ENCODE measurements around the gene TDG.

TDG gene

GRCh38 chr12:103965590-103966504 lies at the start of gene TDG:
TSS of gene TDG (plus strand) at chr12:103965872. CDS start at chr12:103966038, 166 bp downstream.
- DNase-seq (ENCODE audit: low spot score), result peak; percentile 100

- no peak for DNase-seq (ENCODE audit: low spot score)
These were observed 47.8 kb upstream of the TDG start for GRCh38 chr12:103917873-103918272.

GRCh38 chr12:103924761-103925641 lies 40.7 kb upstream of the TDG start:
- DNase-seq (ENCODE audit: low spot score), result peak; percentile 72

- no peak for DNase-seq (ENCODE audit: low spot score)
These were observed 37.0 kb upstream of the TDG start for GRCh38 chr12:103928682-103929045.

GRCh38 chr12:103929046-103929783 lies 36.5 kb upstream of the TDG start:
- DNase-seq (ENCODE audit: low spot score), result peak; percentile 95

- DNase-seq (ENCODE audit: low spot score), result no peak
These were observed 36.0 kb upstream of the TDG start for GRCh38 chr12:103929784-103930033.

GRCh38 chr12:103930034-103930786 lies 35.5 kb upstream of the TDG start, which contains the start of gene HSP90B1:
TSS of gene HSP90B1 (plus strand) at chr12:103930410. CDS start at chr12:103930516, 106 bp downstream.
- peak; percentile 100 for DNase-seq (ENCODE audit: low spot score)

- DNase-seq (ENCODE audit: low spot score), result no peak
These were observed 34.6 kb upstream of the TDG start for GRCh38 chr12:103930787-103931735.

GRCh38 chr12:103933237-103933636 lies 32.4 kb upstream of the TDG start:
- no peak for DNase-seq (ENCODE audit: low spot score)

- no peak for DNase-seq (ENCODE audit: low spot score)
These were observed 29.0 kb upstream of the TDG start for GRCh38 chr12:103936679-103937078.

GRCh38 chr12:103944964-103945363 lies 20.7 kb upstream of the TDG start:
- DNase-seq (ENCODE audit: low spot score), result no peak

GRCh38 chr12:103947871-103948555 lies 17.7 kb upstream of the TDG start:
- no peak for DNase-seq (ENCODE audit: low spot score)

GRCh38 chr12:103948746-103949406 lies 16.8 kb upstream of the TDG start:
- DNase-seq (ENCODE audit: low spot score), result no peak

GRCh38 chr12:103952497-103952896 lies 13.2 kb upstream of the TDG start:
- no peak for DNase-seq (ENCODE audit: low spot score)

GRCh38 chr12:103955811-103956508 lies 9.7 kb upstream of the TDG start:
- DNase-seq (ENCODE audit: low spot score), result peak; percentile 30

- DNase-seq (ENCODE audit: low spot score), result peak; percentile 47
These were observed 9.1 kb upstream of the TDG start for GRCh38 chr12:103956509-103957027.

- no peak for DNase-seq (ENCODE audit: low spot score)
These were observed 7.7 kb upstream of the TDG start for GRCh38 chr12:103957865-103958388.

- DNase-seq (ENCODE audit: low spot score), result no peak
These were observed 7.1 kb upstream of the TDG start for GRCh38 chr12:103958621-103959020.
